Endothelial cell (in vitro differentiated cells): ENCODE data around the gene DNMT1. TPM values are rescaled to one million over a fixed set of nuclear protein-coding genes. Genes with fewer than 3 reads are reported as not detected.

Experiments
- DNase-seq: peaks from one replicate; pipeline ENCODE4 v3.0.0; 2021; ENCODE audit warnings: low spot score
- H3K27ac Mint-ChIP-seq: one replicate; pipeline ENCODE4 v1.8.0; 2021; ENCODE audit warnings: mixed read lengths, inconsistent platforms; ENCODE audit not compliant: unreplicated experiment
- H3K27me3 Mint-ChIP-seq: one replicate; pipeline ENCODE4 v1.8.0; 2021; ENCODE audit warnings: mild to moderate bottlenecking, moderate library complexity, mixed read lengths, inconsistent platforms; ENCODE audit not compliant: unreplicated experiment
- H3K36me3 Mint-ChIP-seq: one replicate; pipeline ENCODE4 v1.8.0; 2021; ENCODE audit warnings: mild to moderate bottlenecking, low read depth, mixed read lengths, inconsistent platforms; ENCODE audit not compliant: unreplicated experiment
- H3K4me1 Mint-ChIP-seq: one replicate; pipeline ENCODE4 v1.8.0; 2021; ENCODE audit warnings: mild to moderate bottlenecking, mixed read lengths, inconsistent platforms; ENCODE audit not compliant: unreplicated experiment
- H3K4me3 Mint-ChIP-seq: one replicate; pipeline ENCODE4 v1.8.0; 2021; ENCODE audit warnings: mild to moderate bottlenecking, mixed read lengths, inconsistent platforms; ENCODE audit not compliant: unreplicated experiment
- H3K9me3 Mint-ChIP-seq: one replicate; pipeline ENCODE4 v1.8.0; 2021; ENCODE audit warnings: mixed read lengths, inconsistent platforms; ENCODE audit not compliant: unreplicated experiment
- CTCF ChIP-seq: fragments of 200-600 bp; sonication (generic); IDR thresholded peaks from one replicate; pipeline ENCODE4 v1.5.0; 2021; ENCODE audit warnings: antibody characterized with exemption; ENCODE audit not compliant: unreplicated experiment
- total RNA-seq: library from RNA; stranded (reverse); fragmentation: NEBNext Ultra II Directional; extraction: Animal tissue kit (Norgen Biotek cat#: 25700); gene quantifications from one replicate; pipeline ENCODE4 v1.2.1, GENCODE V29; 2021; ENCODE audit not compliant: unreplicated experiment

Gene DNMT1
- total RNA-seq, 1 donor from 2014 or later = 119 TPM

GRCh38 chr19:10141479-10141878 lies 53.3 kb downstream of the DNMT1 start:
- no peak for TF ChIP-seq CTCF
- Mint-ChIP-seq H3K27ac (no peak overlapping the region), H3K36me3 (peaks cover 34% of the 10 kb centered on the region), H3K4me3 (no peak overlapping the region), H3K4me1 (peaks cover 3% of the 10 kb centered on the region), H3K27me3 (no peaks in the 10 kb centered on the region), H3K9me3 (no peaks in the 10 kb centered on the region)
- no peak for DNase-seq

- no peaks in the 10 kb centered on the region for H3K27me3 Mint-ChIP-seq
- TF ChIP-seq CTCF = no peak
- H3K36me3 Mint-ChIP-seq = peaks cover 25% of the 10 kb centered on the region
- DNase-seq = no peak
- peaks cover 3% of the 10 kb centered on the region for H3K4me1 Mint-ChIP-seq
- no peaks in the 10 kb centered on the region for H3K9me3 Mint-ChIP-seq
- no peak overlapping the region for H3K27ac Mint-ChIP-seq
- no peak overlapping the region for H3K4me3 Mint-ChIP-seq
Observed at GRCh38 chr19:10139952-10140351, 54.8 kb downstream of the DNMT1 start.

DNA sequence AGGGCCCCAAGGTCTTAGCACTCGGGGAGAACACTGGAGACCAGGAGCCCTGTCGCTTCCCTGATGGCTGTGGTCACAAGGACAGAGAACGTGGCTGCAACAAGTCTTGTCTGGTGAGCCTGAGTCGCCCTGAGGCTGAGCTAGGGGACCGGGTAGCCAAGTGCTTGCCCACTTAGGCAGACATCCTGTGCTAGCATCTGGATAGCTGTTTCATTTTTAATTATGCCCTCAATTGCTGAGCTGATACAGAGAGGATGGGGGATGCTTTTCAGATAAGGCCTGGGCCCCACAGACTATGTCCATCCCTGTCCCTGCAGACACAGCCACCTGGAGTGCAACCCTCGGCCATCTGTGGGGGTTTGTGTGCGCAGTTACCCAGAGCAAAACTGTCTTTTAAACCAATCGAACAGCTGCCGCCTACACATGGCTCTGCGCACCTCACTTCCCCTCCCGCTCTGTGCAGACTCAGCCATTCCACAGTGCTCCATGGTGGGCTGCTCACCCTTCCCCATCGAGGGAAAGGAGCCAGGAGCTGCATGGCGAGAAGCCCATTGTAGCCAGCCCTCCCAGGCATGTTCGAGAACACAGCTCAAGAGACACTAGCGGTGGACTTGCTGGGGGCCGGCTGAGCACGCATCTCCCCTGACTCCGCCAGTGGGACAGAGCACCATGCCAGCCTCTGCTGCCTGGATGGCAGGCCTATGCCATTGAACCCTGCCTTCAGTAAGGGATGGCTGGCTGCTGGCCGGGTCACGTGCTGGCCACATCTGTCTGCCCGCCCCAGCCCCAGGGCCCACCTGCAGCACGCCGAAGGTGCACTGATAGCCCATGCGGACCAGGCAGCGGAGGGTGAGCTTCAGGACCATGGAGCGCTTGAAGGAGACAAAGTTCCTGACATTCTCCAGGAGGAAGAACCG lies 55.6 kb downstream of the DNMT1 start:
- peaks cover 3% of the 10 kb centered on the region for H3K4me1 Mint-ChIP-seq
- TF ChIP-seq CTCF = no peak
- H3K4me3 Mint-ChIP-seq = no peak overlapping the region
- no peak for DNase-seq
- H3K27ac Mint-ChIP-seq = no peak overlapping the region
- no peaks in the 10 kb centered on the region for H3K9me3 Mint-ChIP-seq
- peaks cover 22% of the 10 kb centered on the region for H3K36me3 Mint-ChIP-seq
- no peaks in the 10 kb centered on the region for H3K27me3 Mint-ChIP-seq

- no peak for DNase-seq
- no peak overlapping the region for H3K27ac Mint-ChIP-seq
- no peak for TF ChIP-seq CTCF
- H3K4me1 Mint-ChIP-seq = peaks cover 3% of the 10 kb centered on the region
- H3K9me3 Mint-ChIP-seq = no peaks in the 10 kb centered on the region
- H3K36me3 Mint-ChIP-seq = peaks cover 26% of the 10 kb centered on the region
- no peak overlapping the region for H3K4me3 Mint-ChIP-seq
- no peaks in the 10 kb centered on the region for H3K27me3 Mint-ChIP-seq
Observed at GRCh38 chr19:10137751-10138682, 56.7 kb downstream of the DNMT1 start.
